ENCODE results near the gene KIAA1958. TPM values are rescaled to one million over a fixed set of nuclear protein-coding genes. Genes with fewer than 3 reads are reported as not detected.

The KIAA1958 gene
- total and polyA plus RNA-seq, 8 donors = 10.5 to 15.6 (median 14.2) TPM

DNA sequence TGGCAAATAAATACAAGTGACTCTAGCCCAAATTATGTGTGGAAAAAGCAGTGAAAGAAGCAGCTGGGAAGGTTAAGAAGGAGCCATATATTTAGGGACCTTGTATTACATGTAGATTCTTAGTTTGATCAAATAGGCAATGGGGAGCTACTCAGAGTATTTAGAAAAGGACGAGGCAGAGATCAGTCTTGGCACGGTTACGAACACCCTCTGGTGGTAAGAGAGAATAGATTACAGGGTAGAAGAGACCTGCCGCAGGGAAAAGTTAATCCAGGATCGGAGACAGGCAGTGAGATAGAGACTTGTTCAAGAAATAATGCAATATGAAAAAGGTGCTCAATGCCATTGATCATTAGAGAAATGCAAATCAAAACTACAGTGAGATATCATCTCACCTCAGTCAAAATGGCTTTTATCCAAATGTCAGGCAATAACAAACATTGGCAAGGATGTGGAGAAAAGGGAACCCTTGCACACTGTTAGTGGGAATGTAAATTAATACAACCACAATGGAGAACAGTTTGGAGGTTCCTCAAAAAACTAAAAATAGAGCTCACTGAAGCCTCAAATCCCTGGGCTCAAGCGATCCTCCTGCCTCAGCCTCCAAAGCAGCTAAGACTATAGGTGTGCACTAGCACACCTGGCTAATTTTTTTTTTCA, 219.3 kb downstream of the KIAA1958 start:
- no peak overlapping the region for H3K27ac ChIP-seq
- H3K27me3 ChIP-seq = no peaks in the 10 kb centered on the region
- intact Hi-C loops (cut with DNase I) = no loop called here
- no peaks in the 10 kb centered on the region for H3K9me3 ChIP-seq
- no peaks in the 10 kb centered on the region for H3K4me1 ChIP-seq
- no peak overlapping the region for H3K4me3 ChIP-seq
- H3K36me3 ChIP-seq = peaks cover 0 to 5% of the 10 kb centered on the region in 2 donors
- TF ChIP-seq, protein P1, sequence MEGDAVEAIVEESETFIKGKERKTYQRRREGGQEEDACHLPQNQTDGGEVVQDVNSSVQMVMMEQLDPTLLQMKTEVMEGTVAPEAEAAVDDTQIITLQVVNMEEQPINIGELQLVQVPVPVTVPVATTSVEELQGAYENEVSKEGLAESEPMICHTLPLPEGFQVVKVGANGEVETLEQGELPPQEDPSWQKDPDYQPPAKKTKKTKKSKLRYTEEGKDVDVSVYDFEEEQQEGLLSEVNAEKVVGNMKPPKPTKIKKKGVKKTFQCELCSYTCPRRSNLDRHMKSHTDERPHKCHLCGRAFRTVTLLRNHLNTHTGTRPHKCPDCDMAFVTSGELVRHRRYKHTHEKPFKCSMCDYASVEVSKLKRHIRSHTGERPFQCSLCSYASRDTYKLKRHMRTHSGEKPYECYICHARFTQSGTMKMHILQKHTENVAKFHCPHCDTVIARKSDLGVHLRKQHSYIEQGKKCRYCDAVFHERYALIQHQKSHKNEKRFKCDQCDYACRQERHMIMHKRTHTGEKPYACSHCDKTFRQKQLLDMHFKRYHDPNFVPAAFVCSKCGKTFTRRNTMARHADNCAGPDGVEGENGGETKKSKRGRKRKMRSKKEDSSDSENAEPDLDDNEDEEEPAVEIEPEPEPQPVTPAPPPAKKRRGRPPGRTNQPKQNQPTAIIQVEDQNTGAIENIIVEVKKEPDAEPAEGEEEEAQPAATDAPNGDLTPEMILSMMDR (IDR thresholded peaks at IDR 0.05) = no peak
- DNase-seq = peak in 1 of 4 donors; percentile 68
- peak; percentile 92 for ATAC-seq

DNA sequence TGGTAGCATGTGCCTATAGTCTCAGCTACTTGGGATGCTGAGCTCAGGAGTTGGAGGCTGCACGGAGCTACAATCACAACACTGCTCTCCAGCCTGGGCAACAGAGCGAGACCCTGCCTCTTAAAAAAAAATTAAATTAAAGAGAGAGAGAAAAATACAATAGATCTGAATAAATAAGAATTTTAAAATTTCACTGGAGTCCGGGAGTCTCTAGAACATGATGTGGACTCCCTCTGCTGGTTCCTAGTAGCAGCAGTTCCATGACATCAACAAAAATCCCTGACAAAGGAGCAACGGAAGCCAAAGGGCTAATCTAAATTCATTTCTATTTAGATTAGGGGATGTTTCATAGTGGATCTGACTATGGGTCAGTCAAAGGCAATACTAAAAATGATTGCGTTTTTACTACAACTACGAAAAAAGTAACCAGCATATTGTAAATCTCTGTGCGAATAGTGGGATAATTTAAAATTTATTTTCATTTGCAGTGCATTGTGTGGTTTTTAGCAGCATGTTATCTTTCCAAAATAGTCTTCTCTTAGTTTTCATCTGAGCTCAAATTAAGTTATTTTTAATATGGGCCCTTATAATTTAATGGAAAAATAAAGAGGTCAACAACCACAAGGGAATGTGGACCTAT, 224.5 kb downstream of the KIAA1958 start:
- Histone ChIP-seq H3K4me3 (no peak overlapping the region), H3K27ac (no peak overlapping the region), H3K4me1 (peaks cover 0 to 6% of the 10 kb centered on the region in 2 donors), H3K36me3 (peaks cover 0 to 6% of the 10 kb centered on the region in 2 donors), H3K27me3 (no peaks in the 10 kb centered on the region), H3K9me3 (no peaks in the 10 kb centered on the region)
- DNase-seq (peak in 1 of 4 donors; percentile 54), ATAC-seq (peak; percentile 51)
- TF ChIP-seq, protein P1 (IDR thresholded peaks at IDR 0.05) = peak; percentile 14 to 48
- intact Hi-C loops (cut with DNase I) = no loop called here

DNA sequence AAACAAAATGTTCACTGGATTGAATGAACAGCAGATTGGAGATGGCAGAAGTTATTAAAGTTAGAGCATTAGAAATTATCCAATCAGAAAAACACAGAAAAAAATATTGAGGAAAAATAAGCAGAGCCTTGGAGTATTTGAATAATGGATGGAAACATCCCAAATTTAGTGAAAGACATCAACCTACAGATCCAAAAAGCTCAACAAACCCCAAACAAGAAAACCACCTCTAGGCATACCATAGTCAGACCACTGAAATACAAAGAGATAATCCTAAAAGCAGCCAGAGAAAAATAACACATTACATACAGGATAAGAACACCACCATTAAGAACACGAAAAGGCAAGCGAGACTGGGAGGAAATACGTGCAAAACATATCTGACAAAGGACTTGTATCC, 226.1 kb downstream of the KIAA1958 start:
- no peaks in the 10 kb centered on the region for H3K27me3 ChIP-seq
- ATAC-seq (no peak), DNase-seq (no peak)
- H3K4me1 ChIP-seq = peaks cover 5 to 19% of the 10 kb centered on the region in 2 donors
- no peaks in the 10 kb centered on the region for H3K9me3 ChIP-seq
- H3K27ac ChIP-seq = no peak overlapping the region
- TF ChIP-seq, protein P1 (IDR thresholded peaks at IDR 0.05) = no peak
- intact Hi-C loops (cut with DNase I) = no loop called here
- H3K4me3 ChIP-seq = no peak overlapping the region
- H3K36me3 ChIP-seq = peaks cover 0 to 6% of the 10 kb centered on the region in 2 donors

DNA sequence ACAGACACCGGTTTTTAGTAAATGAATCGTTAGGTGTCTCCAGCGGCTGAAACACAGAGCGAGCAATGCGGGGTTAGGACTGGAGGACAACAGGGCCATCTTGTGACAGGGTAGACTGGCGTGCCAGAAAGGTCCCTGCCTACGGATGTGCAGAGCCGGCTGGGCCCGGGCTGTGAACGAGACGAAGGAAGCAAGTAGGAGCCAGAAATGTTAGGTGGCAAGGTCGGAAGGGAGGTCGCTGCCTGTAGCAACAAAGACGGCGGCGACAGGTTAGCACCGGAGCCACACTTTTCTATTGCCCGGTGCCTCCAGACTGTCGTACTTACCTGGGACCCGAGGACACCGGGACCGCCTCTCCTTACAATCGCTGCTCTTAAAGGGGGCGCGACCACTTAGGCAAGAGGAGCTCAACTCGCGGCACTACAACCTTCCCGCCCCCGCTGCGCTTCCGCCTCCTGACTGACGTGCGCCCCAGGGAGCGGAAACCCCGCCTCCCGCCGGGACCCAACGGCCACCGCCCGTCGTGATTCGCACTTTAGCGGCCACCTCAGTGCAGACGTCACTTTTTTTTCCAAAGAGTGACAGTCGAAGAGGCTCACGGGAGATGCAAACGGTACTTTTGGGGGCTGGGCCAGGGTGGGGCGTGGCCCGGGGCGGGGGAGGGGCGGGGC, 231.2 kb downstream of the KIAA1958 start, which contains the start of gene INIP:
TSS of gene INIP (minus strand) at position 457 of the 671 bp plus-strand sequence. CDS start 1,632 bp downstream, outside the sequence.
- peak; percentile 94 to 99 (median 98) for DNase-seq
- ATAC-seq = peak; percentile 98
- TF ChIP-seq, protein P1 (IDR thresholded peaks at IDR 0.05) = peak in 1 of 2 donors; percentile 25
- peaks cover 0 to 6% of the 10 kb centered on the region in 2 donors for H3K36me3 ChIP-seq
- H3K27ac ChIP-seq = peak within 1 kb of the TSS; percentile 81 to 84
- no peaks in the 10 kb centered on the region for H3K9me3 ChIP-seq
- no peaks in the 10 kb centered on the region for H3K27me3 ChIP-seq
- intact Hi-C loops (cut with DNase I) = no loop called here
- peaks cover 5 to 19% of the 10 kb centered on the region in 2 donors for H3K4me1 ChIP-seq
- peak within 1 kb of the TSS; percentile 62 to 66 for H3K4me3 ChIP-seq

Other genes starting within 250 kb of the KIAA1958 start
- 10 to 100 TPM; 70.9 to 97.0 TPM for gene PTBP3, start 153.2 kb upstream of the KIAA1958 start, total RNA-seq
- 10 to 100 TPM; 38.9 to 47.8 (median 42.7) TPM for gene PTBP3, start 153.2 kb upstream of the KIAA1958 start, polyA plus RNA-seq (ENCODE audit: insufficient read length in 6 of 6)
- 10 to 100 TPM; 40.3 to 52.8 TPM for gene HSDL2, start 106.7 kb upstream of the KIAA1958 start, total RNA-seq
- 10 to 100 TPM; 59.5 to 77.9 (median 66.7) TPM for gene HSDL2, start 106.7 kb upstream of the KIAA1958 start, polyA plus RNA-seq (ENCODE audit: insufficient read length in 6 of 6)
- gene INIP, start 231.3 kb downstream of the KIAA1958 start, total RNA-seq = 10 to 100 TPM; 22.8 to 25.4 TPM
- 10 to 100 TPM; 31.4 to 41.3 (median 35.5) TPM for gene INIP, start 231.3 kb downstream of the KIAA1958 start, polyA plus RNA-seq (ENCODE audit: insufficient read length in 6 of 6)